Transverse colon (tissue), 4 donors: ENCODE data around the gene HSD11B1. TPM values are rescaled to one million over a fixed set of nuclear protein-coding genes. Genes with fewer than 3 reads are reported as not detected.

Experiments
- DNase-seq: peaks from one replicate; pipeline ENCODE4 v3.0.0-alpha.2; 2019
- H3K27ac ChIP-seq, 4 donors: fragments of 200-600 bp; sonication (generic); 2 replicates each; pipeline ENCODE4 v1.5.1; 2016 to 2018; ENCODE audit warnings: inconsistent platforms in 4 of 4
- H3K27me3 ChIP-seq: fragments of 200-600 bp; sonication (generic); 2 replicates; pipeline ENCODE4 v1.5.1; 2017; ENCODE audit warnings: inconsistent platforms
- H3K36me3 ChIP-seq, 4 donors: fragments of 200-600 bp; sonication (generic); 2 replicates each; pipeline ENCODE4 v1.5.1; 2017 to 2019; ENCODE audit warnings: inconsistent platforms in 4 of 4
- H3K4me1 ChIP-seq, 4 donors: fragments of 200-600 bp; sonication (generic); 2 replicates each; pipeline ENCODE4 v1.5.1; 2017 to 2020; ENCODE audit warnings: inconsistent platforms in 4 of 4
- H3K4me3 ChIP-seq, 4 donors: fragments of 200-600 bp; sonication (generic); 1 replicate in 1 of 4; 2 replicates in 3 of 4; pipeline versions ENCODE4 v1.5.1 to v1.6.1; 2017 to 2019; ENCODE audit warnings: inconsistent platforms in 4 of 4
- H3K9me3 ChIP-seq, 2 donors: fragments of 200-600 bp; sonication (generic); 2 replicates each; pipeline ENCODE4 v1.5.1; 2017 to 2019; ENCODE audit warnings: inconsistent platforms in 2 of 2
- EP300 ChIP-seq: sonication (generic); formaldehyde crosslinking; IDR thresholded peaks from one replicate; pipeline ENCODE4 v1.6.1; 2017; ENCODE audit warnings: antibody characterized with exemption, low read depth
- POLR2A ChIP-seq: fragments of 450-650 bp; IDR thresholded peaks from one replicate; pipeline ENCODE4 v1.6.1; 2016; ENCODE audit warnings: antibody characterized with exemption, mild to moderate bottlenecking, moderate library complexity
- POLR2AphosphoS5 ChIP-seq, 3 donors: sonication (generic); formaldehyde crosslinking; IDR thresholded peaks; one replicate each; pipeline ENCODE4 v1.6.1; 2016; ENCODE audit warnings: antibody characterized with exemption in 3 of 3
- WGBS, 2 donors: methylation state at CpG; one replicate each; pipeline ENCODE4 v1.1.5; 2018; ENCODE audit warnings: low coverage in 1 of 2; 5-methylcytosine and 5-hydroxymethylcytosine counted together
- in situ Hi-C, 4 donors: fragments of 200-750 bp; cut with MboI; loops; one replicate each; pipeline versions ENCODE4 v1.15.0 to v1.15.1; 2017; ENCODE audit warnings: low sequenced_read_pairs in 3 of 4, low pct_ligation_motif_present in 1 of 4, low pct_unique_long_range_greater_than_20kb in 1 of 4
- intact Hi-C: fragments of 100-400 bp; cut with DNase I; formaldehyde crosslinking; loops from one replicate; pipeline ENCODE4 v1.15.1; 2023; ENCODE audit warnings: low total_unique reads
- total RNA-seq, 4 donors: library from RNA; depleted of rRNA; stranded (reverse); fragments of >200 nt; gene quantifications; one replicate each; pipeline ENCODE4 v1.1.0, GENCODE V29; 2016
- TF ChIP-seq, protein P1 (sequence below), 5 experiments: fragments of 200-600 bp in 3 of 5; fragments of 450-650 bp in 2 of 5; sonication (generic) in 3 of 5; IDR thresholded peaks; 1 replicate in 2 of 5; 2 replicates in 3 of 5; pipeline ENCODE4 v1.5.1; 2016 to 2017; ENCODE audit warnings: antibody characterized with exemption in 5 of 5, inconsistent platforms in 3 of 5, mild to moderate bottlenecking in 2 of 5, moderate library complexity in 1 of 5

HSD11B1 gene
- total RNA-seq, 4 donors from 2014 or later: 1.5 to 3.7 (median 2.6) TPM; not detected in 1

- no peak for DNase-seq
- TF ChIP-seq POLR2A (no peak), POLR2AphosphoS5 (IDR thresholded peaks at IDR 0.05) (no peak), EP300 (no peak)
- TF ChIP-seq, protein P1, sequence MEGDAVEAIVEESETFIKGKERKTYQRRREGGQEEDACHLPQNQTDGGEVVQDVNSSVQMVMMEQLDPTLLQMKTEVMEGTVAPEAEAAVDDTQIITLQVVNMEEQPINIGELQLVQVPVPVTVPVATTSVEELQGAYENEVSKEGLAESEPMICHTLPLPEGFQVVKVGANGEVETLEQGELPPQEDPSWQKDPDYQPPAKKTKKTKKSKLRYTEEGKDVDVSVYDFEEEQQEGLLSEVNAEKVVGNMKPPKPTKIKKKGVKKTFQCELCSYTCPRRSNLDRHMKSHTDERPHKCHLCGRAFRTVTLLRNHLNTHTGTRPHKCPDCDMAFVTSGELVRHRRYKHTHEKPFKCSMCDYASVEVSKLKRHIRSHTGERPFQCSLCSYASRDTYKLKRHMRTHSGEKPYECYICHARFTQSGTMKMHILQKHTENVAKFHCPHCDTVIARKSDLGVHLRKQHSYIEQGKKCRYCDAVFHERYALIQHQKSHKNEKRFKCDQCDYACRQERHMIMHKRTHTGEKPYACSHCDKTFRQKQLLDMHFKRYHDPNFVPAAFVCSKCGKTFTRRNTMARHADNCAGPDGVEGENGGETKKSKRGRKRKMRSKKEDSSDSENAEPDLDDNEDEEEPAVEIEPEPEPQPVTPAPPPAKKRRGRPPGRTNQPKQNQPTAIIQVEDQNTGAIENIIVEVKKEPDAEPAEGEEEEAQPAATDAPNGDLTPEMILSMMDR (IDR thresholded peaks at IDR 0.05): no peak
- H3K4me1 ChIP-seq: peaks cover 0 to 18% (median 0%) of the 10 kb centered on the region in 4 donors
- intact Hi-C loops: no loop called here
- H3K4me3 ChIP-seq: no peak overlapping the region
- WGBS, 2 donors: 70 to 79% methylated on average over 4 of the region's 4 CpGs
- no peaks in the 10 kb centered on the region for H3K9me3 ChIP-seq
- no peaks in the 10 kb centered on the region for H3K36me3 ChIP-seq
- in situ Hi-C loops: no loop called here
- no peaks in the 10 kb centered on the region for H3K27me3 ChIP-seq
- H3K27ac ChIP-seq: no peak overlapping the region
These were observed 18.3 kb upstream of the HSD11B1 start for GRCh38 chr1:209686322-209686721.

DNA sequence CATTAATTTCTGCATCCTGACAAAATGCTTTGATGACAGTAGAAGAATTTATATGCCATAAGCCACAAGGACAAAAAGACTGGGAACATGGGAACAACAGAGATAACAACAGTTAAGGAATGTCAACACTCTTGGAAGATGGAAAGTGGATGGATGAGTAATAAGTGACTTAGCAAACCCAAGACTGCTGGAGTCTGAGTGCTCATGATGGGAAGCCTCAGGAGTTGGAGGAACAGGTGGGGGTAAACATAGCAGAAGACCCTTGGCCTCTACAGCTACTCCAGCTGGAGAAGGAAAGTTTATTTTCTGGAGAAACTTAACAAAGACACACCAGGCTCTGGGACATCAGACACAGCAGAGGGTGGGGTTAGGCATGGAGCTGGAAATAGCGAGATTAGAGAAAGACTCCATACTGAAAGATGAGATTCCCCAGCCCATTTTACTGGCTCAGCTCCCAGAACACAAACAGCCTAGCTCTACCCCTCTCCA, 15.9 kb upstream of the HSD11B1 start:
- no peak overlapping the region for H3K27ac ChIP-seq

GRCh38 chr1:209689477-209689876, 15.2 kb upstream of the HSD11B1 start:
- H3K36me3 ChIP-seq: no peaks in the 10 kb centered on the region
- TF ChIP-seq, protein P1 (IDR thresholded peaks at IDR 0.05): no peak
- TF ChIP-seq POLR2AphosphoS5 (IDR thresholded peaks at IDR 0.05) (no peak), POLR2A (no peak), EP300 (no peak)
- no peaks in the 10 kb centered on the region for H3K27me3 ChIP-seq
- H3K27ac ChIP-seq: no peak overlapping the region
- DNase-seq: no peak
- WGBS, 2 donors: 60 to 73% methylated on average over 3 to 4 of the region's 4 CpGs
- in situ Hi-C loops (no loop called here), intact Hi-C loops (no loop called here)
- H3K9me3 ChIP-seq: no peaks in the 10 kb centered on the region
- peaks cover 0 to 37% (median 3%) of the 10 kb centered on the region in 4 donors for H3K4me1 ChIP-seq
- H3K4me3 ChIP-seq: no peak overlapping the region

More for the DNA sequence above, 15.9 kb upstream of the HSD11B1 start:
- DNase-seq: no peak
- H3K4me3 ChIP-seq: no peak overlapping the region
- no peaks in the 10 kb centered on the region for H3K36me3 ChIP-seq
- WGBS, 2 donors: 64% methylated on average over 1 of the region's 1 CpG; no CpG with 5 or more reads in 1 of the 2 donors
- in situ Hi-C loops (no loop called here), intact Hi-C loops (no loop called here)
- no peaks in the 10 kb centered on the region for H3K27me3 ChIP-seq
- peaks cover 0 to 37% (median 3%) of the 10 kb centered on the region in 4 donors for H3K4me1 ChIP-seq
- TF ChIP-seq EP300 (no peak), POLR2A (no peak), POLR2AphosphoS5 (IDR thresholded peaks at IDR 0.05) (no peak)
- TF ChIP-seq, protein P1 (IDR thresholded peaks at IDR 0.05): no peak
- no peaks in the 10 kb centered on the region for H3K9me3 ChIP-seq

DNA sequence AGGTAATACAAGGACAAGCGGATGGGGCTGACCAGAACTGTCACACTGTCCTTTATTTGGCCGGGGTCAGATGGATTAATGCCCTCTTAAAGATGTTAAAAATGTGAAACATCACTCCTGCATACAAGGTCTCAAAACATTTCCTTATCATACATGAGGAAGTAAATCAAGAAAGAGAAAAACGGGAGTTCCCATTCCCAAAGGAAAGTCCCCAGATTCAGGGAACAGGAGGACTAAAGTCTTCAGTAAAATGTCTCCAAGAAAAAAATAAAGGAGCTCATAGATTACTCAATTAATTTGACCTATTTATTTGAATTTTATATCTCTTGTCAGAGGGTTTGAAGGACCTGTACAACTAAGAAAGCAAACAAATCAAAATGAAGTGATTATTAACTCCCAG, 13.4 kb upstream of the HSD11B1 start:
- no peak overlapping the region for H3K4me3 ChIP-seq
- TF ChIP-seq POLR2AphosphoS5 (IDR thresholded peaks at IDR 0.05) (no peak), POLR2A (no peak), EP300 (no peak)
- TF ChIP-seq, protein P1 (IDR thresholded peaks at IDR 0.05): no peak
- WGBS, 2 donors: 62 to 69% methylated on average over 3 of the region's 3 CpGs
- in situ Hi-C loops: loop anchor here in 3 of 4 donors (5.0 to 10.0 kb wide), 2 partner anchors 114 to 116 kb away; no protein-coding TSS in a partner anchor
- DNase-seq: no peak
- H3K27me3 ChIP-seq: no peaks in the 10 kb centered on the region
- peaks cover 0 to 30% (median 3%) of the 10 kb centered on the region in 4 donors for H3K4me1 ChIP-seq
- H3K27ac ChIP-seq: no peak overlapping the region
- H3K9me3 ChIP-seq: no peaks in the 10 kb centered on the region
- H3K36me3 ChIP-seq: no peaks in the 10 kb centered on the region
- intact Hi-C loops: loop anchor here (5.0 kb wide), 1 partner anchor 114 kb away; no protein-coding TSS in a partner anchor
